ENCODE measurements around the gene HP. TPM values are rescaled to one million over a fixed set of nuclear protein-coding genes. Genes with fewer than 3 reads are reported as not detected.

HP gene
- total and polyA plus RNA-seq, 2 of the 13 experiments (the other 11 are each of a cell fraction or from before 2014, with no cell fraction given): 387 to 524 TPM

DNA sequence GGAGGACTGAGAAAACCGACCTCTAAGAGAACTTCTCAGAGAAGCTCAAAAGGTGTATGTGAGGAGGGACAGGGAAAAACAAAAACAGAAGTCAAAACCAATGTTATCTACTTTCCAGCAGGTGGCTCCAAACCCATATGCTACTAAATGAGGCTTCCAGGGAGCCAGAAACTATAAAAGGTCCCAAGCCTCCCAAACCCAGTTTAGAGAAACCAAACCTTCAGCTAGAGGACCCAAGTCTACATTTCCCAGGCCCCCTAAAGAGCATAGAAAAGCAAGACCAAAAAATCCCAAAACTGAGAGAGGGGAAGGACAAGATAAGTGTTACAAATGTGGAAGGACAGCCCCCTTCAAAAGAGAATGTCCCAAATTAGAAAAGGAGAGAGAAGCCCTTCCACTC lies 12.4 kb downstream of the HP start (continued):
- TF ChIP-seq ADNP (CRISPR knock-in tag; IDR thresholded peaks at IDR 0.05) (no peak), ZNF331 (CRISPR knock-in tag; IDR thresholded peaks at IDR 0.05) (0 out of 2 replicates have a peak, but pooled peaks have one; percentile 19), ZNF260 (CRISPR knock-in tag; IDR thresholded peaks at IDR 0.05; ENCODE audit: borderline replicate concordance, low read depth) (no peak), KAT2B (IDR thresholded peaks at IDR 0.05; ENCODE audit: borderline replicate concordance, low read depth, low read length) (no peak), EED (CRISPR knock-in tag; IDR thresholded peaks at IDR 0.05) (no peak), ZNF337 (CRISPR knock-in tag; IDR thresholded peaks at IDR 0.05; ENCODE audit: borderline replicate concordance, low read depth) (no peak), BCL6 (CRISPR knock-in tag; IDR thresholded peaks at IDR 0.05) (peak; percentile 26), KAT7 (CRISPR knock-in tag; IDR thresholded peaks at IDR 0.05; ENCODE audit: borderline replicate concordance) (no peak), NFE2L2 (IDR thresholded peaks at IDR 0.05; ENCODE audit: low read length) (0 out of 2 replicates have a peak, but pooled peaks have one; percentile 9), SMC3 (IDR thresholded peaks at IDR 0.05; ENCODE audit: low read length) (peak; percentile 94), ZNF564 (CRISPR knock-in tag; IDR thresholded peaks at IDR 0.05) (no peak), ETV5 (CRISPR knock-in tag; IDR thresholded peaks at IDR 0.05; ENCODE audit: borderline replicate concordance) (no peak), RFX1 (IDR thresholded peaks at IDR 0.05) (no peak), SIN3B (IDR thresholded peaks at IDR 0.05; ENCODE audit: low read length) (peak; percentile 67), TARDBP (CRISPR knock-in tag; IDR thresholded peaks at IDR 0.05) (no peak), THAP11 (CRISPR knock-in tag; IDR thresholded peaks at IDR 0.05) (0 out of 2 replicates have a peak, but pooled peaks have one; percentile 23), ZNF468 (CRISPR knock-in tag; IDR thresholded peaks at IDR 0.05) (no peak)
- TF ChIP-seq, protein P1, sequence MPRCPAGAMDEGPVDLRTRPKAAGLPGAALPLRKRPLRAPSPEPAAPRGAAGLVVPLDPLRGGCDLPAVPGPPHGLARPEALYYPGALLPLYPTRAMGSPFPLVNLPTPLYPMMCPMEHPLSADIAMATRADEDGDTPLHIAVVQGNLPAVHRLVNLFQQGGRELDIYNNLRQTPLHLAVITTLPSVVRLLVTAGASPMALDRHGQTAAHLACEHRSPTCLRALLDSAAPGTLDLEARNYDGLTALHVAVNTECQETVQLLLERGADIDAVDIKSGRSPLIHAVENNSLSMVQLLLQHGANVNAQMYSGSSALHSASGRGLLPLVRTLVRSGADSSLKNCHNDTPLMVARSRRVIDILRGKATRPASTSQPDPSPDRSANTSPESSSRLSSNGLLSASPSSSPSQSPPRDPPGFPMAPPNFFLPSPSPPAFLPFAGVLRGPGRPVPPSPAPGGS (CRISPR knock-in tag; IDR thresholded peaks at IDR 0.05): no peak
- TF ChIP-seq, protein P2, sequence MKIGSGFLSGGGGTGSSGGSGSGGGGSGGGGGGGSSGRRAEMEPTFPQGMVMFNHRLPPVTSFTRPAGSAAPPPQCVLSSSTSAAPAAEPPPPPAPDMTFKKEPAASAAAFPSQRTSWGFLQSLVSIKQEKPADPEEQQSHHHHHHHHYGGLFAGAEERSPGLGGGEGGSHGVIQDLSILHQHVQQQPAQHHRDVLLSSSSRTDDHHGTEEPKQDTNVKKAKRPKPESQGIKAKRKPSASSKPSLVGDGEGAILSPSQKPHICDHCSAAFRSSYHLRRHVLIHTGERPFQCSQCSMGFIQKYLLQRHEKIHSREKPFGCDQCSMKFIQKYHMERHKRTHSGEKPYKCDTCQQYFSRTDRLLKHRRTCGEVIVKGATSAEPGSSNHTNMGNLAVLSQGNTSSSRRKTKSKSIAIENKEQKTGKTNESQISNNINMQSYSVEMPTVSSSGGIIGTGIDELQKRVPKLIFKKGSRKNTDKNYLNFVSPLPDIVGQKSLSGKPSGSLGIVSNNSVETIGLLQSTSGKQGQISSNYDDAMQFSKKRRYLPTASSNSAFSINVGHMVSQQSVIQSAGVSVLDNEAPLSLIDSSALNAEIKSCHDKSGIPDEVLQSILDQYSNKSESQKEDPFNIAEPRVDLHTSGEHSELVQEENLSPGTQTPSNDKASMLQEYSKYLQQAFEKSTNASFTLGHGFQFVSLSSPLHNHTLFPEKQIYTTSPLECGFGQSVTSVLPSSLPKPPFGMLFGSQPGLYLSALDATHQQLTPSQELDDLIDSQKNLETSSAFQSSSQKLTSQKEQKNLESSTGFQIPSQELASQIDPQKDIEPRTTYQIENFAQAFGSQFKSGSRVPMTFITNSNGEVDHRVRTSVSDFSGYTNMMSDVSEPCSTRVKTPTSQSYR (CRISPR knock-in tag; IDR thresholded peaks at IDR 0.05; ENCODE audit: borderline replicate concordance): no peak
- TF ChIP-seq, protein P3, sequence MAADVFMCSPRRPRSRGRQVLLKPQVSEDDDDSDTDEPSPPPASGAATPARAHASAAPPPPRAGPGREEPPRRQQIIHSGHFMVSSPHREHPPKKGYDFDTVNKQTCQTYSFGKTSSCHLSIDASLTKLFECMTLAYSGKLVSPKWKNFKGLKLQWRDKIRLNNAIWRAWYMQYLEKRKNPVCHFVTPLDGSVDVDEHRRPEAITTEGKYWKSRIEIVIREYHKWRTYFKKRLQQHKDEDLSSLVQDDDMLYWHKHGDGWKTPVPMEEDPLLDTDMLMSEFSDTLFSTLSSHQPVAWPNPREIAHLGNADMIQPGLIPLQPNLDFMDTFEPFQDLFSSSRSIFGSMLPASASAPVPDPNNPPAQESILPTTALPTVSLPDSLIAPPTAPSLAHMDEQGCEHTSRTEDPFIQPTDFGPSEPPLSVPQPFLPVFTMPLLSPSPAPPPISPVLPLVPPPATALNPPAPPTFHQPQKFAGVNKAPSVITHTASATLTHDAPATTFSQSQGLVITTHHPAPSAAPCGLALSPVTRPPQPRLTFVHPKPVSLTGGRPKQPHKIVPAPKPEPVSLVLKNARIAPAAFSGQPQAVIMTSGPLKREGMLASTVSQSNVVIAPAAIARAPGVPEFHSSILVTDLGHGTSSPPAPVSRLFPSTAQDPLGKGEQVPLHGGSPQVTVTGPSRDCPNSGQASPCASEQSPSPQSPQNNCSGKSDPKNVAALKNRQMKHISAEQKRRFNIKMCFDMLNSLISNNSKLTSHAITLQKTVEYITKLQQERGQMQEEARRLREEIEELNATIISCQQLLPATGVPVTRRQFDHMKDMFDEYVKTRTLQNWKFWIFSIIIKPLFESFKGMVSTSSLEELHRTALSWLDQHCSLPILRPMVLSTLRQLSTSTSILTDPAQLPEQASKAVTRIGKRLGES (CRISPR knock-in tag; IDR thresholded peaks at IDR 0.05; ENCODE audit: borderline replicate concordance): no peak
- TF ChIP-seq, protein P4, sequence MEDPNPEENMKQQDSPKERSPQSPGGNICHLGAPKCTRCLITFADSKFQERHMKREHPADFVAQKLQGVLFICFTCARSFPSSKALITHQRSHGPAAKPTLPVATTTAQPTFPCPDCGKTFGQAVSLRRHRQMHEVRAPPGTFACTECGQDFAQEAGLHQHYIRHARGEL (CRISPR knock-in tag; IDR thresholded peaks at IDR 0.05): no peak
- TF ChIP-seq, protein P5, sequence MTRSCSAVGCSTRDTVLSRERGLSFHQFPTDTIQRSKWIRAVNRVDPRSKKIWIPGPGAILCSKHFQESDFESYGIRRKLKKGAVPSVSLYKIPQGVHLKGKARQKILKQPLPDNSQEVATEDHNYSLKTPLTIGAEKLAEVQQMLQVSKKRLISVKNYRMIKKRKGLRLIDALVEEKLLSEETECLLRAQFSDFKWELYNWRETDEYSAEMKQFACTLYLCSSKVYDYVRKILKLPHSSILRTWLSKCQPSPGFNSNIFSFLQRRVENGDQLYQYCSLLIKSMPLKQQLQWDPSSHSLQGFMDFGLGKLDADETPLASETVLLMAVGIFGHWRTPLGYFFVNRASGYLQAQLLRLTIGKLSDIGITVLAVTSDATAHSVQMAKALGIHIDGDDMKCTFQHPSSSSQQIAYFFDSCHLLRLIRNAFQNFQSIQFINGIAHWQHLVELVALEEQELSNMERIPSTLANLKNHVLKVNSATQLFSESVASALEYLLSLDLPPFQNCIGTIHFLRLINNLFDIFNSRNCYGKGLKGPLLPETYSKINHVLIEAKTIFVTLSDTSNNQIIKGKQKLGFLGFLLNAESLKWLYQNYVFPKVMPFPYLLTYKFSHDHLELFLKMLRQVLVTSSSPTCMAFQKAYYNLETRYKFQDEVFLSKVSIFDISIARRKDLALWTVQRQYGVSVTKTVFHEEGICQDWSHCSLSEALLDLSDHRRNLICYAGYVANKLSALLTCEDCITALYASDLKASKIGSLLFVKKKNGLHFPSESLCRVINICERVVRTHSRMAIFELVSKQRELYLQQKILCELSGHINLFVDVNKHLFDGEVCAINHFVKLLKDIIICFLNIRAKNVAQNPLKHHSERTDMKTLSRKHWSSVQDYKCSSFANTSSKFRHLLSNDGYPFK (CRISPR knock-in tag; IDR thresholded peaks at IDR 0.05; ENCODE audit: borderline replicate concordance): no peak

All from HepG2 (cell line).